ENCODE measurements around the gene ANKRD50.

The ANKRD50 gene

GRCh38 chr4:124697441-124697840, 15.1 kb downstream of the ANKRD50 start:
- in situ Hi-C loops (cut with HindIII; ENCODE audit: low sequenced_read_pairs), result no loop called here
- no peak for DNase-seq (ENCODE audit: low read depth, low spot score)
- no peak overlapping the region for H3K4me3 ChIP-seq (ENCODE audit: low read depth, low read length)
- TF ChIP-seq, protein P1, sequence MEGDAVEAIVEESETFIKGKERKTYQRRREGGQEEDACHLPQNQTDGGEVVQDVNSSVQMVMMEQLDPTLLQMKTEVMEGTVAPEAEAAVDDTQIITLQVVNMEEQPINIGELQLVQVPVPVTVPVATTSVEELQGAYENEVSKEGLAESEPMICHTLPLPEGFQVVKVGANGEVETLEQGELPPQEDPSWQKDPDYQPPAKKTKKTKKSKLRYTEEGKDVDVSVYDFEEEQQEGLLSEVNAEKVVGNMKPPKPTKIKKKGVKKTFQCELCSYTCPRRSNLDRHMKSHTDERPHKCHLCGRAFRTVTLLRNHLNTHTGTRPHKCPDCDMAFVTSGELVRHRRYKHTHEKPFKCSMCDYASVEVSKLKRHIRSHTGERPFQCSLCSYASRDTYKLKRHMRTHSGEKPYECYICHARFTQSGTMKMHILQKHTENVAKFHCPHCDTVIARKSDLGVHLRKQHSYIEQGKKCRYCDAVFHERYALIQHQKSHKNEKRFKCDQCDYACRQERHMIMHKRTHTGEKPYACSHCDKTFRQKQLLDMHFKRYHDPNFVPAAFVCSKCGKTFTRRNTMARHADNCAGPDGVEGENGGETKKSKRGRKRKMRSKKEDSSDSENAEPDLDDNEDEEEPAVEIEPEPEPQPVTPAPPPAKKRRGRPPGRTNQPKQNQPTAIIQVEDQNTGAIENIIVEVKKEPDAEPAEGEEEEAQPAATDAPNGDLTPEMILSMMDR (IDR thresholded peaks at IDR 0.05; ENCODE audit: low read depth, low read length), result no peak

DNA sequence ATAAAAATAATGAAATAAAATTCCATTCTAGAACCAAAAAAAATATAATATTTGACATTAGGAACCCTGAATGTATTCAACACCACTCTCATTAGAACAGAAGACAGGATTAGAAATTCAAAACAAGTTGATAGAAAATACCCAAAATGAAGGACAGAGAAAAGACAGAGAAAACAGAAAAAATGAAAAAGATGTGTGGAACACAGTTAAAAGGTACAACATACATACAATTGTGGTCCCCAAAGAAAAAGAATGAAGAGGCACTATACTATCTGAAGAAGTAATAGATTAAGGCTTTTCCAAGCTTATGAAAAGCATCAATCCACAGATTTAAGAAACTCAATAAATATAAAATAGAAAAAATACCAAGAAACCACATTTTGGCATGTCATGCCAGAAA, 16.4 kb downstream of the ANKRD50 start:
- no peak overlapping the region for H3K4me3 ChIP-seq (ENCODE audit: low read depth, low read length)
- no peak for DNase-seq (ENCODE audit: low read depth, low spot score)
- in situ Hi-C loops (cut with HindIII; ENCODE audit: low sequenced_read_pairs), result no loop called here
- TF ChIP-seq, protein P1 (IDR thresholded peaks at IDR 0.05; ENCODE audit: low read depth, low read length), result no peak

DNA sequence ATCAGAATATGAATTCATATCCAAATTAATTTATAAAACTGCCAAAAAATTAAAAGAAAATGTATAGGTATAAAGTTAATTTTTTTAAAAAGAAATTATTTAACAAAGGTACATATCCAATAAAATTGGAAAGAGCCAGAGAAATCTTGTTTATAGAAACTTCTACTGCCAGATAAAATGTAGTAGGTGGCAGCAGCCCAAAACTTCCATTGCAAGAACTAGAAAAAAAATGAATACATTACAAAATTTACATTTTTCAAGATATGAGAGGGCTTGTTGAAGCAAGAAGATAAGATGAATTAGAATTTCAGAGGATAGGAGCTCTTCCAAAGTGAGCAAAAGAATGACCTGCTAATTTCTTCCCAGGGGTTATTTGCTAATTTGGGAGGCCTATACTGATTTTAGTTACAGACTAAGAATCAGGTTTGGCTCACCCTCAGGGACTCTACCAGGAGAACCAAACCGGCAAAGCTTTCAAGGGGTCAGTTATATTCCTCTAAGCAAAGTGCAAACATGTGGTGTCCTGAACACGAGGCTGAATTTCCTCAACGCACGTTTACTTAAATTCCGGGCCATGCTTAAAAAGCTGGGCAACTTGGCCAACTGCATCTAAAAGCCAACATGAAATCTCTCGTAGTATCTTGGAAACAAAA, 17.5 kb downstream of the ANKRD50 start:
- no peak overlapping the region for H3K4me3 ChIP-seq (ENCODE audit: low read depth, low read length)
- in situ Hi-C loops (cut with HindIII; ENCODE audit: low sequenced_read_pairs), result no loop called here
- TF ChIP-seq, protein P1 (IDR thresholded peaks at IDR 0.05; ENCODE audit: low read depth, low read length), result no peak
- DNase-seq (ENCODE audit: low read depth, low spot score), result no peak

- H3K4me3 ChIP-seq (ENCODE audit: low read depth, low read length), result no peak overlapping the region
- in situ Hi-C loops (cut with HindIII; ENCODE audit: low sequenced_read_pairs), result no loop called here
- TF ChIP-seq, protein P1 (IDR thresholded peaks at IDR 0.05; ENCODE audit: low read depth, low read length), result no peak
- DNase-seq (ENCODE audit: low read depth, low spot score), result no peak
Observed at GRCh38 chr4:124694306-124694705, 18.2 kb downstream of the ANKRD50 start.

DNA sequence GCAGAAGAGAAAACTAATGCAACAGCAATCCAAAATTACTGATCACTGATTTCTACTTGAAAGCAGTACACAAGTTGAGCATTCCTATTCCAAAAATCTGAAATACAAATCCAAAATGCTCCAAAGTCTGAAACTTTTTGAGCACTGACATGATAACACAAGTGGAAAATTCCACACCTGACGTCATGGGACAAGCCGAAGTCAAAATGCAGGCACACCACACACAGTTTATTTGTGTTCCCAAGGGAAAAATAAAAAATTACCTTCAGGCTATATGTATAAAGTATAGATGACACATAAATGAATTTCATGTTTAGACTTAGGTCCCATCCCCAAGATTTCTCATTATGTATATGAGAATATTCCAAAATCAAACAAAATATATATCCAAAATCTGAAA, 20.7 kb downstream of the ANKRD50 start:
- no peak for DNase-seq (ENCODE audit: low read depth, low spot score)
- TF ChIP-seq, protein P1 (IDR thresholded peaks at IDR 0.05; ENCODE audit: low read depth, low read length), result no peak
- in situ Hi-C loops (cut with HindIII; ENCODE audit: low sequenced_read_pairs), result no loop called here
- no peak overlapping the region for H3K4me3 ChIP-seq (ENCODE audit: low read depth, low read length)

DNA sequence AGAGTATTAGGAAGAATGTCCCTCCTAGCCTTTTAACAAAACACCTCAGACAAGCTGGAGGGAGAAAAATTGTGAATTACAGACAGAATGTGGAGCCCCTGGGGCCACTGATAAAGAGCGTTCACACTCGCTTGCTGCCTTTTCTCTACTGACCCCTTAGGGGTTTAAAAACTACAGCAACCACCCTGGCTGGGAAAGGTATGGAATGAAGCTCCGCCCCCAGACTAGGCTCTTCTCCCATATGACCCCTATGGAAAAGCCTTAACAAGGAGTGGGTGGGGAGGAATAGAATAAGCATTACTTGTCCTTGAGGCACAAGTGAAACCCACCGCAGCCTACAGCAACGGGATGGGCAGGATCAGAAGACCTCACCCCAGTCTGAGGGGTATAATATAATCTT, 26.3 kb downstream of the ANKRD50 start:
- in situ Hi-C loops (cut with HindIII; ENCODE audit: low sequenced_read_pairs), result no loop called here
- H3K4me3 ChIP-seq (ENCODE audit: low read depth, low read length), result no peak overlapping the region
- no peak for DNase-seq (ENCODE audit: low read depth, low spot score)
- TF ChIP-seq, protein P1 (IDR thresholded peaks at IDR 0.05; ENCODE audit: low read depth, low read length), result no peak
